Measurements from ENCODE around the gene DNAJB1. TPM values are rescaled to one million over a fixed set of nuclear protein-coding genes. Genes with fewer than 3 reads are reported as not detected.

Gene DNAJB1
- total RNA-seq, 1 experiment from 2014 or later: 54.5 TPM

- TF ChIP-seq ATF6 (CRISPR knock-in tag; IDR thresholded peaks at IDR 0.05) (no peak), PRDM15 (CRISPR knock-in tag; IDR thresholded peaks at IDR 0.05) (no peak), IRF1 (CRISPR knock-in tag; IDR thresholded peaks at IDR 0.05) (no peak), ATF2 (CRISPR knock-in tag; IDR thresholded peaks at IDR 0.05; ENCODE audit: borderline replicate concordance, low read depth) (no peak)
Observed at GRCh38 chr19:14530005-14530348, 11.8 kb upstream of the DNAJB1 start (continued).

GRCh38 chr19:14529254-14530004 lies 11.2 kb upstream of the DNAJB1 start, which contains the start of gene TECR:
Gene TECR (plus strand): TSS chr19:14529594. CDS start chr19:14529697, 103 bp downstream.
- peaks cover 4% of the 10 kb centered on the region; the same call in 1 of the 2 replicates for H3K36me3 Mint-ChIP-seq
- ChIA-PET CTCF (interaction anchor here (0.9 to 1.0 kb wide), 3 partner anchors 27 to 562 kb away, joined by 3 to 5 read pairs (median 4); no protein-coding TSS in a partner anchor), POLR2A (no interaction called here)
- no peaks in the 10 kb centered on the region for H3K9me3 Mint-ChIP-seq
- peak within 1 kb of the TSS; percentile 91 for H3K27ac Mint-ChIP-seq
- DNase-seq (ENCODE audit: low spot score) (peak; percentile 100), ATAC-seq (peak; percentile 98)
- H3K4me1 Mint-ChIP-seq: peaks cover 12% of the 10 kb centered on the region
- H3K4me3 Mint-ChIP-seq: peak within 1 kb of the TSS; percentile 90
- no peaks in the 10 kb centered on the region for H3K27me3 Mint-ChIP-seq (ENCODE audit: low read depth)
- TF ChIP-seq HMGA2 (CRISPR knock-in tag; IDR thresholded peaks at IDR 0.05): peak; percentile 23; the same call in 1 of the 2 replicates
- peak; percentile 50; the same call in 1 of the 2 replicates for TF ChIP-seq HMGXB4 (CRISPR knock-in tag; IDR thresholded peaks at IDR 0.05)
- no peak for TF ChIP-seq ZSCAN18 (CRISPR knock-in tag; IDR thresholded peaks at IDR 0.05)
- peak; percentile 36; the same call in 1 of the 2 replicates for TF ChIP-seq ETV6 (CRISPR knock-in tag; IDR thresholded peaks at IDR 0.05)
- TF ChIP-seq IRF1 (CRISPR knock-in tag; IDR thresholded peaks at IDR 0.05): no peak
- TF ChIP-seq SMAD4 (CRISPR knock-in tag; IDR thresholded peaks at IDR 0.05): no peak
- TF ChIP-seq JAZF1 (CRISPR knock-in tag; IDR thresholded peaks at IDR 0.05): no peak
- no peak for TF ChIP-seq FOXJ3 (CRISPR knock-in tag; IDR thresholded peaks at IDR 0.05; ENCODE audit: borderline replicate concordance)
- TF ChIP-seq GABPB1 (CRISPR knock-in tag; IDR thresholded peaks at IDR 0.05): peak; percentile 63; the same call in 1 of the 2 replicates
- peak; percentile 92 for TF ChIP-seq SP1 (CRISPR knock-in tag; conservative IDR thresholded peaks at IDR 0.05)
- no peak for TF ChIP-seq CTCF (IDR thresholded peaks at IDR 0.05)
- peak; percentile 32; the same call in 1 of the 2 replicates for TF ChIP-seq ZNF232 (CRISPR knock-in tag; IDR thresholded peaks at IDR 0.05)
- peak; percentile 61; the same call in 1 of the 2 replicates for TF ChIP-seq USF1 (CRISPR knock-in tag; IDR thresholded peaks at IDR 0.05)
- no peak for TF ChIP-seq ZMAT4 (CRISPR knock-in tag; IDR thresholded peaks at IDR 0.05)
- TF ChIP-seq E2F5 (CRISPR knock-in tag; IDR thresholded peaks at IDR 0.05): peak; percentile 87

Data from WTC11 (cell line).